Measurements from ENCODE around the gene MAPK1IP1L. TPM values are rescaled to one million over a fixed set of nuclear protein-coding genes. Genes with fewer than 3 reads are reported as not detected.

The MAPK1IP1L gene
- total and polyA plus RNA-seq, 2 of the 13 experiments (the other 11 are each of a cell fraction or from before 2014, with no cell fraction given): 27.8 to 68.4 TPM

DNA sequence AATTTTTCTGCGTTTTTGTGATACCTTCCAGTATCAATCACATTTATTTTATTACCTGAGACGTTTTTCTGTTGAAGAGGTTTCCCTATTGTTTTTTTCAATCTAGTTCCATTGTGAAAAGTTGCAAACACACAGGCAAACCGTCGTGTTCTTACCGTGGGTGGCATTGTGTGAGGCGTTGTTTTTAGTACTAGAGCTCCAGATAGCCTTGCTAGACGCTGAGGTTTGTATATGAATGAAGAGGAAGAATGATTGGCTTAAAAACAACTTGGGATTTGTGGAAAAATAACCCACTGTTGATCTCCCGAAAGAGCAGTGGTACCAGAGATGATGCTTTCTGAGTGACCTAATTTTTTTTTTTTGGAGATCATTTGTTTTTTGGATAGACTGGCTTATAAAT is 23.4 kb upstream of the MAPK1IP1L start:
- Histone ChIP-seq H3K4me2 (ENCODE audit: low read depth, low read length) (peak overlapping the region; percentile 89), H3K9me3 (ENCODE audit: low read length) (no peaks in the 10 kb centered on the region), H4K20me1 (ENCODE audit: insufficient read depth, low read length) (no peaks in the 10 kb centered on the region), H3K4me3 (replicated peaks in 1 of 3; ENCODE audit: insufficient read depth in 1 of 3, low read depth in 2 of 3, low read length in 3 of 3) (peak overlapping the region; percentile 66 to 96 (median 86)), H2AFZ (ENCODE audit: low read length) (no peak overlapping the region), H3K27ac (ENCODE audit: extremely low read length, insufficient read depth, low read length) (peak overlapping the region; percentile 73), H3K36me3 (replicated peaks in 1 of 2; ENCODE audit: control insufficient read depth in 1 of 2, insufficient read depth in 2 of 2, low read length in 2 of 2) (no peaks in the 10 kb centered on the region), H3K27me3 (ENCODE audit: control insufficient read depth in 1 of 2, insufficient read depth in 2 of 2, low read length in 2 of 2) (no peaks in the 10 kb centered on the region; a peak in 1 of 5 replicates), H3K9ac (ENCODE audit: insufficient read depth, low read depth, low read length) (peak overlapping the region; percentile 85), H3K79me2 (ENCODE audit: insufficient read depth, low read length) (peaks cover 65% of the 10 kb centered on the region), H3K4me1 (ENCODE audit: insufficient read depth, low read length) (peaks cover 55% of the 10 kb centered on the region)
- no peak for ATAC-seq
- in situ Hi-C loops (cut with HindIII; ENCODE audit: extremely low pct_ligation_motif_present, low pct_unique_long_range_greater_than_20kb) (no loop called here), intact Hi-C loops (cut with micrococcal nuclease; ENCODE audit: unreplicated experiment) (no loop called here)
- no TSS peak for BruUV-seq (replicated peaks)
- ChIA-PET POLR2A (interaction anchor here (1.1 to 4.1 kb wide), 3 partner anchors 17 to 38 kb away, joined by 3 to 47 read pairs (median 6); partner anchors contain the start of gene MAPK1IP1L), CTCF (ENCODE audit: low intra/inter-chr PET ratio, low total read pairs) (no interaction called here)
- WGBS (ENCODE audit: low lambda C conversion rate): 1% methylated on average over 8 of the region's 8 CpGs
- no peak for FAIRE-seq
- TF ChIP-seq ZNF841 (CRISPR knock-in tag; IDR thresholded peaks at IDR 0.05; ENCODE audit: borderline replicate concordance) (no peak), SKI (IDR thresholded peaks at IDR 0.05; ENCODE audit: partially characterized antibody) (no peak), CCAR2 (optimal IDR thresholded peaks at IDR 0.05; ENCODE audit: low read depth, low read length) (no peak)
- no peak for DNase-seq (ENCODE audit: low spot score)

DNA sequence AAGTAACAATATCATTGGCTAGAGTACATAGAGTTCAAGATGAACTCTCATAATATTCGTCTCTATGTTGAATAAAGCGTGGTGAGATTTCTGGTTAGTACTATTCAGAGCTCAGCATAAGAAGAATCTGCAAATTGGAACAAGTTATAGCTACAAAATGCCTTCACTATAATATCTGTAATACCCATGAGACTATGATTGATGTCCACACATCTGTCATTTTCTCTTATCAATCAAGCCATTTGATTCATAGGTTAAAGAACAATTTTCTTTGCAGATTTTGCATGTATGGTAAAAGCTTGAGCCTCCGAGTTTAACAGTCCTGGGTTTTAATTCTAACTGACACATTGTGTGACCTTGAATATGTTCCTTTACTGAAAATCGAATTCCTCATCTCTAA is 23.0 kb upstream of the MAPK1IP1L start:
- peak overlapping the region; percentile 66 to 96 (median 86) for H3K4me3 ChIP-seq (replicated peaks in 1 of 3; ENCODE audit: insufficient read depth in 1 of 3, low read depth in 2 of 3, low read length in 3 of 3)
- intact Hi-C loops (cut with micrococcal nuclease; ENCODE audit: unreplicated experiment) (no loop called here), in situ Hi-C loops (cut with HindIII; ENCODE audit: extremely low pct_ligation_motif_present, low pct_unique_long_range_greater_than_20kb) (no loop called here)
- no peaks in the 10 kb centered on the region for H3K9me3 ChIP-seq (ENCODE audit: low read length)
- CTCF ChIA-PET (ENCODE audit: low intra/inter-chr PET ratio, low total read pairs): no interaction called here
- 35% methylated on average over 4 of the region's 4 CpGs for WGBS (ENCODE audit: low lambda C conversion rate)
- FAIRE-seq (no peak), ATAC-seq (no peak), DNase-seq (ENCODE audit: low spot score) (no peak)
- peak overlapping the region; percentile 89 for H3K4me2 ChIP-seq (ENCODE audit: low read depth, low read length)
- H3K27ac ChIP-seq (ENCODE audit: extremely low read length, insufficient read depth, low read length): no peak overlapping the region
- H3K4me1 ChIP-seq (ENCODE audit: insufficient read depth, low read length): peaks cover 55% of the 10 kb centered on the region
- H3K27me3 ChIP-seq (ENCODE audit: control insufficient read depth in 1 of 2, insufficient read depth in 2 of 2, low read length in 2 of 2): no peaks in the 10 kb centered on the region; a peak in 1 of 5 replicates
- no peaks in the 10 kb centered on the region for H4K20me1 ChIP-seq (ENCODE audit: insufficient read depth, low read length)
- no peaks in the 10 kb centered on the region for H3K36me3 ChIP-seq (replicated peaks in 1 of 2; ENCODE audit: control insufficient read depth in 1 of 2, insufficient read depth in 2 of 2, low read length in 2 of 2)
- BruUV-seq (replicated peaks): no TSS peak
- H3K79me2 ChIP-seq (ENCODE audit: insufficient read depth, low read length): peaks cover 64% of the 10 kb centered on the region
- POLR2A ChIA-PET: interaction anchor here (2.3 to 4.1 kb wide), 2 partner anchors 17 to 23 kb away, joined by 6 to 47 read pairs; partner anchors contain the start of gene MAPK1IP1L
- TF ChIP-seq ZFYVE20 (CRISPR knock-in tag; IDR thresholded peaks at IDR 0.05; ENCODE audit: borderline replicate concordance, low read depth) (no peak), FOXA1 (IDR thresholded peaks at IDR 0.05) (no peak), FOXA1 (CRISPR knock-in tag; IDR thresholded peaks at IDR 0.05) (no peak), IRF2 (CRISPR knock-in tag; IDR thresholded peaks at IDR 0.05) (no peak)
- TF ChIP-seq, protein P1, sequence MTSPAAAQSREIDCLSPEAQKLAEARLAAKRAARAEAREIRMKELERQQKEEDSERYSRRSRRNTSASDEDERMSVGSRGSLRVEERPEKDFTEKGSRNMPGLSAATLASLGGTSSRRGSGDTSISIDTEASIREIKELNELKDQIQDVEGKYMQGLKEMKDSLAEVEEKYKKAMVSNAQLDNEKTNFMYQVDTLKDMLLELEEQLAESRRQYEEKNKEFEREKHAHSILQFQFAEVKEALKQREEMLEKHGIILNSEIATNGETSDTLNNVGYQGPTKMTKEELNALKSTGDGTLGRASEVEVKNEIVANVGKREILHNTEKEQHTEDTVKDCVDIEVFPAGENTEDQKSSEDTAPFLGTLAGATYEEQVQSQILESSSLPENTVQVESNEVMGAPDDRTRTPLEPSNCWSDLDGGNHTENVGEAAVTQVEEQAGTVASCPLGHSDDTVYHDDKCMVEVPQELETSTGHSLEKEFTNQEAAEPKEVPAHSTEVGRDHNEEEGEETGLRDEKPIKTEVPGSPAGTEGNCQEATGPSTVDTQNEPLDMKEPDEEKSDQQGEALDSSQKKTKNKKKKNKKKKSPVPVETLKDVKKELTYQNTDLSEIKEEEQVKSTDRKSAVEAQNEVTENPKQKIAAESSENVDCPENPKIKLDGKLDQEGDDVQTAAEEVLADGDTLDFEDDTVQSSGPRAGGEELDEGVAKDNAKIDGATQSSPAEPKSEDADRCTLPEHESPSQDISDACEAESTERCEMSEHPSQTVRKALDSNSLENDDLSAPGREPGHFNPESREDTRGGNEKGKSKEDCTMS (CRISPR knock-in tag; conservative IDR thresholded peaks at IDR 0.05): no peak
- H3K9ac ChIP-seq (ENCODE audit: insufficient read depth, low read depth, low read length): peak overlapping the region; percentile 85
- H2AFZ ChIP-seq (ENCODE audit: low read length): no peak overlapping the region

Data from HepG2 (cell line).